ENCODE results near the gene MRAS.
"Not testable (repeated sequence)": the region's sequence is repeated elsewhere in the genome, so short reads cannot be mapped to it uniquely, and the experiment has no call there.

Gene MRAS

DNA sequence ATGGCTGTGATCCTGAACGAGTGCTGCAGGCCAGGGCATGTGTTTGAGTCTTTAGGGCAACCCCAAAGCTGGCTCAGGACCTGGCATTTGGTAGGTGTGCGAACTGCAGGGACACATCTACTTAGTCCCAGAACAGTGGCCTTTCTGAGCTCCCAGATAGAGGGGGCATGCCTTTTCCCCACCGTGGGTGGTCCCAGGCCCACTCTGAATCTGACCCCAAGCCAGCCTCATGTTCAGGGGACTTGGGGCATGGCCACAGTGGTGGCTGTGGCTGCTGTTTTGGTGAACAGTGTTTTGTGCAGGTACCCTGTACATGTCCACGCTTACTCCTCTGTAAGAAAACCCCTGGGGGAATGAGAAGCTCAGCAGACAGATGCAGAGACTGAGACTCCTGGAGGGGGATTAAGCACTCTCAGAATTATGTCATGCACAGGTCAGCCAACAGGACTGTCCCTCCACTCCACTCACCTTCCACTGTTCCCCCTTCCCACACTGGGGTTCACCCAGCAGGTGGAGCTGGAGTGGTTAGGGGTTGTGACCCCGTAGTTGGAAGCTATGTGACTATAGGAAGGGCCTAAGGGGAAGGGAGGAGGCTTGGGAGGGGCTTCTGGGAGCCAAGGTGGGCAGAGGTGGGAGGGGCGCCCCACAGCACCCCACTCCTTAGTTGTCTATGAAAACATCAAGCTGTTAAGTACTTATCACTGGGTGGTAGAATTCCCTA, 102.5 kb downstream of the MRAS start:
- no peak for DNase-seq

DNA sequence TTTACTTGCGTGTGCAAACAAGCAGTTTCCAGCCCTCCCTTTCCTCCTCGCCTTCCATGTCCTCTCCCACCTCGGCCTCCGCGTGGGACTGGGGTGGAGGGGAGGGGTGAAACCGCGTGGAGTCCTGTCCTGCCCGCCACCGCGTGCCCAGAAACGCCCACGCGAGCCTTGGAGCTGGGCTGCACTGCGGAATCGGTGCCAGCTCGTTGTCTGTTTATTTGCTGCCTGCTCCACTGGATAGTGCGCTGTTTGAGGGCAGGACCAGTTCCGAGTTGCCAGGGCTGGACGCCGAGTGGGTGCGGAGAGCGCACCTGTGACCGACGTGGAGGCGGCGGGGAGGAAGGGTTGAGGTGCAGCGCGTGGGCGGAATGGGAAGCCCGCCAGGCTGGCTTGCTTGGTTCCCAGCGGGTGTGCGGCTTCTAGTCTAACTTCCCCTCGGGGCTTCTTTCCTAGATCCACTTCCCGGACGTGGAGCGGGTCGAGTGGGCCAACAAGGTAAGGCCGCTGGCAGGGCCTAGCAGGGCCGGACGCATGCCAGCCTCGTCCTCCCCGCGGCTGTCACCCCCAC, 103.3 kb downstream of the MRAS start:
- DNase-seq: no peak

DNA sequence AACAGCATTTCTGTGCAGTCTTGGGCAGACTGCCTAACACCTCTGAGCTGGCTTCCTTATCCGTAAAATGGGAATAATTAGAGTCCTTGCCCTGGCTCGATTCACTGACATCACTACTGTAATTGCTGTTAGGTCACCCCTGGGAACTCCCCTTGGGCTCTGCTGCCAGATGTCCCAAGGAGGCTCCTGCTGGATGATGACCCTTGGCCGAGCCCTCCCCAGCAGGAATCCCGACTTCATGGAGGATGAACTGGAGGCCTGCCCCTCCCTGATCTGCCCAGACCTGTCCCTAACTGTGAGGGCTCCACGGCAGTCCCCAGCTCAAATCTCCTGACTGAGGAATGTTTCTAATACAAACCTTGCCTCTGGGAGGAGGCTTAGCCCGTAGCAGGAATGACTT, 104.1 kb downstream of the MRAS start:
- DNase-seq: no peak

DNA sequence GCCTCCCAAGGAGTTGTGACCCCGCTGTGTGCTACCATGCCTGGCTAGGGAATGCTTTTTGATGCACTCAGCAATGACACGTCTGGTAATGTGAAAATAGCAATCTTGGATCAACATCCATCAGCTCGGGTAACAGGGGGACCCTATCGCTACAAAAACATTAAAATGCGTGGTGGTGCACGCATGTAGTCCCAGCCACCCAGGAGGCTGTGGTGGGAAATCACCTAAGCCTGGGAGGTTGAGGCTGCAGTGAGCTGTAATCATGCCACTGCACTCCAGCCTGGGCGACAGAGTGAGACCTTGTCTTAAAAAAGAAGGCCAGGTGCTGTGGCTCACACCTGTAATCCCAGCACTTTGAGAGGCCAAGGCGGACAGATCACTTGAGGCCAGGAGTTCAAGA, 105.6 kb downstream of the MRAS start:
- not testable (repeated sequence) for DNase-seq

Data from activated T-cell treated with anti-CD3 and anti-CD28 coated beads, Interleukin-2, amount 50 U/mL, for 1 hour (primary cell).